HG02642 (cell line): ENCODE data around the gene ADAMTS7.
"Not testable (repeated sequence)": the region's sequence is repeated elsewhere in the genome, so short reads cannot be mapped to it uniquely, and the experiment has no call there.

Experiments used
- ATAC-seq: cut with Tn5 transposase; IDR thresholded peaks from one replicate; pipeline ENCODE4 v1.9.1; 2021; ENCODE audit warnings: mild to moderate bottlenecking; ENCODE audit not compliant: unreplicated experiment, poor library complexity

Gene ADAMTS7

GRCh38 chr15:78727561-78727960 lies 83.7 kb downstream of the ADAMTS7 start:
- ATAC-seq = no peak

DNA sequence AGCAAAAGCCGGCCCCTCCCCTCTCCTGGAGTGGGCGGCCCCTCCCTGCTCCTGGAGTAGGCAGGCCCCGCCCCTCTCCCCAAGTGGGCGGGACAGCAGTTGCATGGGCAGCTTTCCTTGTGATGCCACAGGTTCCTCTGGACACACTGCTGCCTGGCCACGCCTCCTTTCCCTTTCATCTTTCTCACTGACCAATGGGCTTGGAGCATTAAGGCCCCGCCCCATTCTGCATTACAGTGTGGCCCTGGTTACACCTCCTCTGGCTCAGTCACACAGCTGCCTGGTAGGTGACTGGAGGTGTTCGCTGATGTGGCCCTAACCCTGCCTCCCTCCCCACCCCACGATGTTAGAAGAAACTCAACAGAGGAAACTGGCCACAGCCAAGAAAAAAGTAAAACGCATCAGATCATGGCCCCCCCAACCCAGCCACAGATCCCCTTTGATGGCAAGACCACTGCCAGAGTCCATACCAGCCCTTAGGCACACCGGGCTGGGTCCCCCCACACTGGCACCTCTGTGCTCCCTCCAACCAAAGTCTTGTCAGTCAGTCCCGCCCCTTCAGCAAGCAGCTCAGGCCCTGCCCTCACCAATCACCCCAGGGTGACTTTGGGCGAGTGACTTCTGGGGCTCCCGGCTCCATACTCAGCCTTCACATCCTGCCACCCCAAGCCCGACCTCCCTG lies 84.3 kb downstream of the ADAMTS7 start:
- ATAC-seq = no peak

DNA sequence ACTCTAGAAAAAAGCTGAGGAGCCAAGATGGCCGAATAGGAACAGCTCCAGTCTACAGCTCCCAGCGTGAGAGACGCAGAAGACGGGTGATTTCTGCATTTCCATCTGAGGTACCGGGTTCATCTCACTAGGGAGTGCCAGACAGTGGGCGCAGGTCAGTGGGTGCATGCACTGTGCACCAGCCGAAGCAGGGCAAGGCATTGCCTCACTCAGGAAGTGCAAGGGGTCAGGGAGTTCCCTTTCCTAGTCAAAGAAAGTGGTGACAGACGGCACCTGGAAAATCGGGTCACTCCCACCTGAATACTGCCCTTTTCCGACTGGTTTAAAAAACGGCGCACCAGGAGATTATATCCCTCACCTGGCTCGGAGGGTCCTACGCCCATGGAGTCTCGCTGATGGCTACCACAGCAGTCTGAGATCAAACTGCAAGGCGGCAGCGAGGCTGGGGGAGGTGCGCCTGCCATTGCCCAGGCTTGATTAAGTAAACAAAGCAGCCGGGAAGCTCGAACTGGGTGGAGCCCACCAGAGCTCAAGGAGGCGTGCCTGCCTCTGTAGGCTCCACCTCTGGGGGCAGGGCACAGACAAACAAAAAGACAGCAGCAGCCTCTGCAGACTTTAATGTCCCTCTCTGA lies 91.3 kb downstream of the ADAMTS7 start:
- ATAC-seq = not testable (repeated sequence)

DNA sequence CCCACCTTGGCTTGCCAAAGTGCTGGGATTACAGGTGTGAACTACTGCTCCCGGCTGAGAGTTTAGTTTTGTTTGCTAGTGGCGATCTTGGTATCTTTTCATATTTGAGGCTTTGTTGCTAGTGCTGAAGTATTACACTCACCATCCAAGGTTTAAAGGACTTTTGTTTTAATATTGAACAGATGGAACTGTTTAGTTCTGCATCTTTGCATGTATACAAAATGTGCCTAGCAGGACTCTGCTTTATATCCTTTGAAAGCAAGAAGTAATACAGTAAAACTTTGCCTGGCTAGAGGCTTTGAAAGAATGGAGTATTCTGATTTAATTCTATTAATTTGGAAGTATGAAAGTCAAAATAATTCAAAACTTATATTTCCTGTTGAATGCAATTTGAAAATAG lies 92.4 kb downstream of the ADAMTS7 start:
- ATAC-seq = no peak

- ATAC-seq = no peak
Measured at GRCh38 chr15:78717956-78718656, 93.2 kb downstream of the ADAMTS7 start.

- ATAC-seq = no peak
Measured at GRCh38 chr15:78716651-78717050, 94.6 kb downstream of the ADAMTS7 start.

GRCh38 chr15:78715930-78716329 lies 95.3 kb downstream of the ADAMTS7 start:
- ATAC-seq = no peak

DNA sequence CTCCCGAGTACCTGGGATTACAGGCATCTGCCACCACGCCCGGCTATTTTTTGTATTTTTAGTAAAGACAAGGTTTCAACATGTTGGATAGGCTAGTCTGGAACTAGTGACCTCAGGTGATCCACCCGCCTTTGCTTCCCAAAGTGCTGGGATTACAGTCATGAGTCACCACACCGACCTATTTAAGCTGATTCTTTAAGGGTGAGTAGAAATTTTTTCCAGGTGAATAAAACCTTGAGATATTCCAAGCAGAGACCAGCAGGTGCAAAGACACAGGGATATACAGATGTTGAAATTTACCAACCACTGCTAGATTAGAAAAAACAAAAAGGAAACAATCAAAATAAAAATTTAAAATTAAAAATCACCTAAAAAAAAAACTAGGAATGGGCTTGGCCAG lies 95.8 kb downstream of the ADAMTS7 start:
- no peak for ATAC-seq

GRCh38 chr15:78714890-78715289 lies 96.4 kb downstream of the ADAMTS7 start:
- no peak for ATAC-seq

DNA sequence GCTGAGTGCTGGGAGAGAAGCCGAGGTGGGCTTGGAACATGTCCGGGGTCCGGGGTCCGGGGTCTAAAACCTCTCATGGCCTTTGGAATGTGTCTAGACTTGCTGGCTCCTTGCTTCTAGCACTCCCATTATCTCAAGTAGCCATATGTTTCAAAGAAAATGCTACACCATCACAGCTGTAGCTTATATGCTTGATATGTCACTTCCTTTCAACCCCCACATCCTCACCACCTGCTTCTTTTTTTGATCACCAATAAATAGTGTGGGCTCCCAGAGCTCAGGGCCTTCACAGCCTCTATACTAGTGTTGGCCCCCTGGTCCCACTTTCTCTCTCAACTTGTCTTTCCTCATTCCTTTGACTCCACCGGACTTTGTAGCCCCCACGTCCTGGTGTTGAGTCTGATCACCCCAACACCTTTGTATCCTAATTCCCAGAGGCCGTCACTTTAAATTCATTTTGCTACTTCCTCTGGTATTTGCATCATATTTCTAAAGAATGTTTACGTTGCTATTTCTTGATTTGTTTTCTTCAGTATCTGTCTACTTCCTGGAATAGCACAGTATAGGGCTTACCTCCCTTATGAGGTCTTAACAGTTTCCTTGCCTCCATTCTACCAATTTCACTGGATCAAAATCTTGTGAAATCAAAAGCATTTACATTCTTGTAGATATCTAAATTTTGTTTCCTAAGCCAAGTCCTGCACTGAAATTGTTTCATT lies 98.3 kb downstream of the ADAMTS7 start:
- ATAC-seq = no peak

GRCh38 chr15:78711638-78712037 lies 99.6 kb downstream of the ADAMTS7 start:
- ATAC-seq = no peak

DNA sequence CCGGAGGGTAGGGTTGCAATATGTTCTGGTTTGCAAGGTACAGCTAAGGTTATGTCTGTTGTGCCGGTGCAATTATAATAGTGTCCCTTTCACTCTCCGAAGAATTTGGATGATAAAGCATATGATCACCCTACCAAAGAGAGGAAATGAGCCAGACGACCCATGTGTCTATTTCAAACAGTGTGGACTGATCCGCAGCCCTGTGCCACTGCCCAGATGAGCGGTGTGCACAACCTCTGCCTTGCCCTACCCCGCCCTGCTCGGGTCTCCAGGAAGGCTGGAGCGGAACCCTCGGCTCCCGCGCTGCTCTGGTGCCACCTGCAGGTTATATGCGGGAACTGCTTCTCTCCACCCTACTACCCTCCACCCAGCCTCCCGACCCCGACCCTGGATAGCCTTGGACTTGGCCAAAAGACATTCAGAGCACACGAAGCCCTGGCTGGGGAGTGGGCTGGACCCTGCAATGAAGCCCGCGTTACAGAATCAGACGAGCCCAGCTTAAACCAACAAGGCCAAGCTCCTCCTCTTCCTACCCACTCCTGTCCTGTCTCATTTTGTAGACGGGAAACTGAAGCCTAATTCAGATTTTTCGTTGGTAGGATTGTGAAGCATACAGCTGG lies 101.9 kb downstream of the ADAMTS7 start:
- ATAC-seq = no peak
